ENCODE measurements around the gene LGR4. TPM values are rescaled to one million over a fixed set of nuclear protein-coding genes. Genes with fewer than 3 reads are reported as not detected.

The LGR4 gene
- total and polyA plus RNA-seq, 4 donors = 4.6 to 25.7 (median 21.5) TPM

DNA sequence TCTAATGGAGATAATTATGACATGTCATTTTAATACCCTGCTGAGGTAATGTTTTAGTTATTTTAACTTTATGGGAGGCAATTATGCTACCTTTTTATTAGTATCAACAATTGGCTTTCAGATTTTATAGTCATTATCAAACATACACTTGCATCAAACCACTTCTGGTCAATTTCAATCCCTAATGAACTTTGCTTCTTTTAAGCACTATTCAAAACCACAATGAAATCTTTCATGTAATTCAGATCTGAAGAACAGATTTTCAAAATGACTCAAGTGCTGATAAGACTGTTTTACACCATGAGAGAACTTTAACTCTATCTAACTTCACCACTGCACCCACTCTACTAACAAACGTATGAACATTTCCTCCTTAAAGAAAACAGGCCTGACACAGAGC is 83.7 kb downstream of the LGR4 start:
- Histone ChIP-seq H3K27ac (ENCODE audit: low read depth in 1 of 2, low read length in 2 of 2) (no peak overlapping the region), H3K27me3 (ENCODE audit: control insufficient read depth in 1 of 2, insufficient read depth in 2 of 2, low read length in 1 of 2) (no peaks in the 10 kb centered on the region), H3K9me3 (ENCODE audit: control insufficient read depth, low read length) (no peaks in the 10 kb centered on the region), H3K4me1 (ENCODE audit: control insufficient read depth in 1 of 2, insufficient read depth in 2 of 2, low read length in 2 of 2) (peaks cover 2 to 12% of the 10 kb centered on the region in 2 donors), H3K36me3 (ENCODE audit: control insufficient read depth in 1 of 2, insufficient read depth in 2 of 2, low read length in 1 of 2) (no peaks in the 10 kb centered on the region), H3K4me3 (ENCODE audit: low read length in 2 of 2) (no peak overlapping the region)
- intact Hi-C loops (cut with DNase I) = no loop called here
- WGBS, 2 donors = 17 to 48% methylated on average over 1 of the region's 1 CpG
- ATAC-seq (ENCODE audit: low FRiP score) (no peak), DNase-seq (no peak)

DNA sequence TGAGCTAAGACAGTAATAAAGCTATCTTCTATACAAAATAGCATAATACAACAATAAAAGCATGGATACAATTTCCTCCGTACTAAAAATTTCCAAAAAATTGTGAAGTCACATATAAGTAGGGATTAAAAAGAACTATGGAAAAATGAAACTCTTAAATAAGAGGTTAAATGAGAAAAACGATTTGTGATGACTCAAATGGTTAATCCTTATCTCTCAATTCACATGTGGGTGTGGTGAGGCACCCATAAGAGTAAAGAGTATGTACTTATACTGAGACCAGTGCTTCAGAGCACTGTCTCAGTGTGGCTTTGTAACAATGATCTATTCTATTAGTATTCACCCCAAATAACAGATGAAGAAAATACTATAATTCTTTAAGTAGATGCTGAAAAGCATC is 84.6 kb downstream of the LGR4 start:
- no peak overlapping the region for H3K27ac ChIP-seq (ENCODE audit: low read depth in 1 of 2, low read length in 2 of 2)
- WGBS, 2 donors = 30 to 35% methylated on average over 2 of the region's 2 CpGs
- no peaks in the 10 kb centered on the region for H3K9me3 ChIP-seq (ENCODE audit: control insufficient read depth, low read length)
- ATAC-seq (ENCODE audit: low FRiP score) (no peak), DNase-seq (no peak)
- no peaks in the 10 kb centered on the region for H3K36me3 ChIP-seq (ENCODE audit: control insufficient read depth in 1 of 2, insufficient read depth in 2 of 2, low read length in 1 of 2)
- H3K27me3 ChIP-seq (ENCODE audit: control insufficient read depth in 1 of 2, insufficient read depth in 2 of 2, low read length in 1 of 2) = no peaks in the 10 kb centered on the region
- intact Hi-C loops (cut with DNase I) = no loop called here
- peaks cover 2 to 11% of the 10 kb centered on the region in 2 donors for H3K4me1 ChIP-seq (ENCODE audit: control insufficient read depth in 1 of 2, insufficient read depth in 2 of 2, low read length in 2 of 2)
- H3K4me3 ChIP-seq (ENCODE audit: low read length in 2 of 2) = no peak overlapping the region

DNA sequence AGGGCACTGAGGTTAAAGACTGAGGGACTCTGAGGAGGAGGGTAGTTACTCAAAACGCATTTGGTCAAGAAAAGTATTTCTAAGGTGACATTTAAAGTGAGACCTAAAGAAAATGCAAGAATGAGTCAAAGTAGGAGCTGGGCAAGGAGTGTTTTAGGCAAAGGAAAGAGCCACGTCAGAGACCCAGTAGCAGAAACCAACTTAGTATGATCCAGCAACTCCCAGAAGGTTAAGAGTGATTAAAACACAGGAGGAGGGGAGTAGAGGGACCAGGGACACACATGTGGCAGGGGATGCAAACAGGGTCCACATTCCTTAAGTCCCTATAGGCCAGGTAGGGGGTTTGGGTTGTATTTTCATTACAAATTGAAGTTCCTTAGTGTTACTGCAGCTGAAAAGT is 85.2 kb downstream of the LGR4 start:
- Histone ChIP-seq H3K4me1 (ENCODE audit: control insufficient read depth in 1 of 2, insufficient read depth in 2 of 2, low read length in 2 of 2) (peaks cover 2 to 6% of the 10 kb centered on the region in 2 donors), H3K36me3 (ENCODE audit: control insufficient read depth in 1 of 2, insufficient read depth in 2 of 2, low read length in 1 of 2) (no peaks in the 10 kb centered on the region), H3K27ac (ENCODE audit: low read depth in 1 of 2, low read length in 2 of 2) (no peak overlapping the region), H3K9me3 (ENCODE audit: control insufficient read depth, low read length) (no peaks in the 10 kb centered on the region), H3K4me3 (ENCODE audit: low read length in 2 of 2) (no peak overlapping the region), H3K27me3 (ENCODE audit: control insufficient read depth in 1 of 2, insufficient read depth in 2 of 2, low read length in 1 of 2) (no peaks in the 10 kb centered on the region)
- intact Hi-C loops (cut with DNase I) = no loop called here
- no peak for ATAC-seq (ENCODE audit: low FRiP score)
- WGBS, 2 donors = 21 to 24% methylated on average over 2 of the region's 2 CpGs
- DNase-seq = no peak

DNA sequence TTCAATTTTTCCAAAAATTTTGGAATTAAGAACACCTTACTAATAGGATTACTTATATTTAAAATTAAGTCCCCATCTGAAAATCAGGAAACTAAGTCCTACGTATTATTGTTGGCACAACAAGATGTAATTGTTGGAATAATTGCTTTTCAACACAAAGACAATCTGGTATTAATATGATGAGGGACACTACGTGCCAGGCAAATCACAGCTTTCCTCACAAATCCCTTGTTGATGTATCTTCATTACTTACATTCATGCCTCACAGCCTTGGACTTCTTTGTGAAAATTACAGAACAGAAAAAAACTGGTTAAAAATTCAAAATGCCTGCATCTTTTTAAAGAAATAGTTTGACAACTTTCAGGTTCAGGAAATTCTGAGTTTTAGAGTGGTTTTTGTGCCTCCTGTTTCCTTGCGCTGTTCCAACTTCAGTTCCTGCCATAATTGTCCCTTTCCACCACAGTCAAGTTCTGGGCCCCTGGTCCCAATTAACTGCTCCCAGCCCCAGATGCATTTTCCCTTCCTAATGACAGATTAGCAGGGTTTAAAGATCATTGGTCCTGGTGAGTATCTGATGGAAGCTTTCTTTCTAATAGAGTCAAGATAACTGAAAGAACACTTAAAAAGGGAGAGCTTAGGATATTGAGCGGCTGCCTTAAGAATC is 86.3 kb downstream of the LGR4 start:
- H3K36me3 ChIP-seq (ENCODE audit: control insufficient read depth in 1 of 2, insufficient read depth in 2 of 2, low read length in 1 of 2) = no peaks in the 10 kb centered on the region
- H3K9me3 ChIP-seq (ENCODE audit: control insufficient read depth, low read length) = no peaks in the 10 kb centered on the region
- ATAC-seq (ENCODE audit: low FRiP score) (no peak), DNase-seq (no peak)
- intact Hi-C loops (cut with DNase I) = no loop called here
- no peaks in the 10 kb centered on the region for H3K27me3 ChIP-seq (ENCODE audit: control insufficient read depth in 1 of 2, insufficient read depth in 2 of 2, low read length in 1 of 2)
- peaks cover 0 to 6% of the 10 kb centered on the region in 2 donors for H3K4me1 ChIP-seq (ENCODE audit: control insufficient read depth in 1 of 2, insufficient read depth in 2 of 2, low read length in 2 of 2)
- H3K27ac ChIP-seq (ENCODE audit: low read depth in 1 of 2, low read length in 2 of 2) = no peak overlapping the region
- H3K4me3 ChIP-seq (ENCODE audit: low read length in 2 of 2) = no peak overlapping the region
- WGBS, 2 donors = 40 to 47% methylated on average over 4 of the region's 4 CpGs

DNA sequence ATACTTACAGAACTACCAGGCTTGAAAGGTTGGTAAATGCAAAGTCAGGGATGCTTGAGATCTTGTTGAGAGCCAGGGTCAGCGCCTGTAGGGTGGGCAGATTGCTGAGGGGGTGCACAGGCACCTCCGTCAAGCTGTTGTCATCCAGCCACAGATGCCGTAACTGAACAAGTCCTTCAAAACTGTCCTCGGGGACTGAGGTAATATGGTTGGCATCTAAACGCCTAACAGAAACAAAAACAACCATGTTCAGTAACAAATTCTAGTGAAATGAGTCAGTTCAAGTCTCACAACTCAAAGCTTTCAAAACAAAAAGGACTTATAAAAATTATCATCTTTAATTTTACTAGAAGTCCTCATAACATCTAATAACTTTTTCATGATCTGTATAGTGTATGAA is 87.3 kb downstream of the LGR4 start:
- H3K36me3 ChIP-seq (ENCODE audit: control insufficient read depth in 1 of 2, insufficient read depth in 2 of 2, low read length in 1 of 2) = no peaks in the 10 kb centered on the region
- 1 to 5% methylated on average over 5 of the region's 5 CpGs for WGBS, 2 donors
- no peaks in the 10 kb centered on the region for H3K9me3 ChIP-seq (ENCODE audit: control insufficient read depth, low read length)
- peak overlapping the region; percentile 42 to 63 for H3K4me3 ChIP-seq (ENCODE audit: low read length in 2 of 2)
- intact Hi-C loops (cut with DNase I) = loop anchor here in 1 of 2 donors (2.0 kb wide), 1 partner anchor 88 kb away; the partner anchor contains the start of gene LGR4
- peak in 1 of 2 donors; percentile 51 for DNase-seq
- H3K27ac ChIP-seq (ENCODE audit: low read depth in 1 of 2, low read length in 2 of 2) = peak overlapping the region in 1 of 2 donors; percentile 37
- ATAC-seq (ENCODE audit: low FRiP score) = peak; percentile 66
- H3K4me1 ChIP-seq (ENCODE audit: control insufficient read depth in 1 of 2, insufficient read depth in 2 of 2, low read length in 2 of 2) = peaks cover 0 to 5% of the 10 kb centered on the region in 2 donors
- no peaks in the 10 kb centered on the region for H3K27me3 ChIP-seq (ENCODE audit: control insufficient read depth in 1 of 2, insufficient read depth in 2 of 2, low read length in 1 of 2)

DNA sequence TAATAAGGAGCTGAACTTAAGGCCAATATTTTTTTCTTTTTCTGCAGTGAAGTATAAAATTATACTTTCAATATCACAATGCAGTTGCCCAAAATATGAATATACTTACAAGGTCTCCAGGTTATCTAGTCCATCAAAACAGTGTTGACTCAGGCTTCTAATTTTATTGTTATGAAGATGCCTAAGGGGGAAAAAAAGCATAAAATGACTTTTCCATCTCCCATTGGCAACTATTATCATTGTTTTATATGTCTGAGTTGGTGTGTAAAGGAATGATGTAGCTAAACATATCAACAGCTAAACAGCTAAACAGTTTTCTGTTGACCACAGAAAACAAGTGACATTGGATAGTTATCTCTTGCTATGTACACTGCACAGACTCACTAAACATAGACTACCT is 88.4 kb downstream of the LGR4 start:
- DNase-seq (no peak), ATAC-seq (ENCODE audit: low FRiP score) (no peak)
- no peak overlapping the region for H3K27ac ChIP-seq (ENCODE audit: low read depth in 1 of 2, low read length in 2 of 2)
- peaks cover 0 to 5% of the 10 kb centered on the region in 2 donors for H3K36me3 ChIP-seq (ENCODE audit: control insufficient read depth in 1 of 2, insufficient read depth in 2 of 2, low read length in 1 of 2)
- peak overlapping the region; percentile 42 to 63 for H3K4me3 ChIP-seq (ENCODE audit: low read length in 2 of 2)
- H3K9me3 ChIP-seq (ENCODE audit: control insufficient read depth, low read length) = no peaks in the 10 kb centered on the region
- intact Hi-C loops (cut with DNase I) = loop anchor here (2.0 to 5.0 kb wide), 2 partner anchors 88 to 89 kb away; partner anchors contain the start of gene LGR4 (in 2 of the 2)
- no peaks in the 10 kb centered on the region for H3K27me3 ChIP-seq (ENCODE audit: control insufficient read depth in 1 of 2, insufficient read depth in 2 of 2, low read length in 1 of 2)
- peaks cover 0 to 5% of the 10 kb centered on the region in 2 donors for H3K4me1 ChIP-seq (ENCODE audit: control insufficient read depth in 1 of 2, insufficient read depth in 2 of 2, low read length in 2 of 2)

DNA sequence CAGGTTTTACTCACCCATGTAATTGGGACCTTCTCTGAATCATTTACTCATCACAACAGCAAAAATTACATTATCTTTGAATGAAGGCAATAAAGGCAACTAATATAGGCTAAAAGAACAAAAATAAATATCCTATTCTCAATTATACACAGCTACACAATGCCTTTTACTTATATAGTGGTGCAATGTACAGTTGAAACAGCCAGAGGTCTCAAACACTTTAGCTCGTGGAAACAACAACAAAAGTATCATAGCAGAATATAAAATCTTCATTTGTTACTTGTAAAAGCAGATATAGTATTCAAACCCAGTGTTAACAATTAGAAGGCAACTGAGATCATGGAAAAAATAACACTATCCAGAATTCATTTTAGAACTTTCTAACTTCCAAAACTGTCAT is 88.9 kb downstream of the LGR4 start:
- Histone ChIP-seq H3K4me1 (ENCODE audit: control insufficient read depth in 1 of 2, insufficient read depth in 2 of 2, low read length in 2 of 2) (peaks cover 0 to 5% of the 10 kb centered on the region in 2 donors), H3K36me3 (ENCODE audit: control insufficient read depth in 1 of 2, insufficient read depth in 2 of 2, low read length in 1 of 2) (peaks cover 0 to 6% of the 10 kb centered on the region in 2 donors), H3K9me3 (ENCODE audit: control insufficient read depth, low read length) (no peaks in the 10 kb centered on the region), H3K27ac (ENCODE audit: low read depth in 1 of 2, low read length in 2 of 2) (no peak overlapping the region), H3K4me3 (ENCODE audit: low read length in 2 of 2) (peak overlapping the region in 1 of 2 donors; percentile 10), H3K27me3 (ENCODE audit: control insufficient read depth in 1 of 2, insufficient read depth in 2 of 2, low read length in 1 of 2) (no peaks in the 10 kb centered on the region)
- no peak for ATAC-seq (ENCODE audit: low FRiP score)
- DNase-seq = no peak
- intact Hi-C loops (cut with DNase I) = loop anchor here (2.0 to 5.0 kb wide), 2 partner anchors 89 kb away; partner anchors contain the start of gene LGR4 (in 2 of the 2)
- 3 to 18% methylated on average over 1 of the region's 1 CpG for WGBS, 2 donors

DNA sequence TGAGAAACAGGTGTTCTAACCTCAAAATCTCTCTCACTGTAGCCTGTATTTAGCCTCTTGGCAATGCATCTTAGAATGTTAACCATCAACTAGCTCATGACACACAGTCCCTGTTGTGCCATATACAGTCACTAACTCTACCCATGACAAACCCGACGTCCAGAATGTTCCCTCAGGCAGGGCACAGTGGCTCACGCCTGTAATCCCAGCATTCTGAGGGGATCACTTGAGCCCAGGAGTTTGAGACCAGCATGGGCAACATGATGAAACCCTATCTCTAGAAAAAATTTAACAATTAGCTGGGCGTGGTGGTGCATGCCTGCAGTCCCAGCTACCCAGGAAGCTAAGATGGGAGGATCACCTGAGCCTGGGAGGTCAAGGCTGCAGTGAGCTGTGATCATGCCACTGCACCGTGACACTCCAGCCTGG is 91.3 kb downstream of the LGR4 start:
- intact Hi-C loops (cut with DNase I) = loop anchor here in 1 of 2 donors (5.0 kb wide), 1 partner anchor 91 kb away; the partner anchor contains the start of gene LGR4
- H3K27me3 ChIP-seq (ENCODE audit: control insufficient read depth in 1 of 2, insufficient read depth in 2 of 2, low read length in 1 of 2) = no peaks in the 10 kb centered on the region
- 90 to 91% methylated on average over 5 of the region's 5 CpGs for WGBS, 2 donors
- no peaks in the 10 kb centered on the region for H3K4me1 ChIP-seq (ENCODE audit: control insufficient read depth in 1 of 2, insufficient read depth in 2 of 2, low read length in 2 of 2)
- no peak overlapping the region for H3K4me3 ChIP-seq (ENCODE audit: low read length in 2 of 2)
- H3K27ac ChIP-seq (ENCODE audit: low read depth in 1 of 2, low read length in 2 of 2) = no peak overlapping the region
- ATAC-seq (ENCODE audit: low FRiP score) = no peak
- DNase-seq = no peak
- H3K36me3 ChIP-seq (ENCODE audit: control insufficient read depth in 1 of 2, insufficient read depth in 2 of 2, low read length in 1 of 2) = peaks cover 0 to 6% of the 10 kb centered on the region in 2 donors
- H3K9me3 ChIP-seq (ENCODE audit: control insufficient read depth, low read length) = no peaks in the 10 kb centered on the region

DNA sequence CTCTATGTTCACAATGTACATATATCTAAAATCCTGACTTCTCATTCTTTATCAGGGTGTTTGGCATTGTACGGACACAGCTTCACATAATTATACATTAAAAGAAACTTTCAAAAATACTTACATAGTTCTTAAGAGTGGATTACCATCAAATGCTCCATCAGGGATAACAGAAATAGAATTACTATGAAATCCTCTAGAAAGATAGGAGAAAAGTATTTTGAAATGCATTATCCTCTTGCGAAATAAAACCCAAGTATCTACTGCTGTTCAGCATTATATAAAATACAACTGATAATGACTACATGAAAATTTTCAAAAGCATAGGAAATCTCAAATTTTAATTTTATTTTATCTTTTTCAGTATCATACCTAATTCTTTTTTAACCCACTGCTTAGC is 91.8 kb downstream of the LGR4 start:
- intact Hi-C loops (cut with DNase I) = loop anchor here in 1 of 2 donors (5.0 kb wide), 1 partner anchor 92 kb away; the partner anchor contains the start of gene LGR4
- Histone ChIP-seq H3K36me3 (ENCODE audit: control insufficient read depth in 1 of 2, insufficient read depth in 2 of 2, low read length in 1 of 2) (peaks cover 0 to 6% of the 10 kb centered on the region in 2 donors), H3K4me3 (ENCODE audit: low read length in 2 of 2) (no peak overlapping the region), H3K9me3 (ENCODE audit: control insufficient read depth, low read length) (no peaks in the 10 kb centered on the region), H3K27me3 (ENCODE audit: control insufficient read depth in 1 of 2, insufficient read depth in 2 of 2, low read length in 1 of 2) (no peaks in the 10 kb centered on the region), H3K4me1 (ENCODE audit: control insufficient read depth in 1 of 2, insufficient read depth in 2 of 2, low read length in 2 of 2) (no peaks in the 10 kb centered on the region), H3K27ac (ENCODE audit: low read depth in 1 of 2, low read length in 2 of 2) (no peak overlapping the region)
- ATAC-seq (ENCODE audit: low FRiP score) (no peak), DNase-seq (no peak)
- 95 to 97% methylated on average over 2 of the region's 2 CpGs for WGBS, 2 donors

Measured in aorta (tissue), 5 donors.